ENCODE data around the gene OSBPL10.

DNA sequence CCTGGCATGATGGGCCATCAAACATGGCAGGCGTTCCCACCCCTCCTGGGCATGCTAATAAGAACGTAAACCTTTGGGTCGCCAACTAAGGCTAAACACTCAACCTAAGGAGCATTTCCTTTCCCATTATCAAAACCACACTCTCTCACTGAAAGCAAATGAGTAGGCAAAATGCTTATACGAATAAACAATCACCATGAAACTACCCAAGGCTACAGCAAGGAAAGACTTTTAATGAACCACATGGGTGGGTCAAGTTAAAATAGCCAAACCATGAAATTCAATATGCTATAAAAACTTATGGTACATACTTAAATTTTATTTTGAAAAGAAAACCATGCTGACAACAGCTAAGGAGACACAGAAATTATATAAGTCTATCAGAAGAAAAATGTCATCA, 180.6 kb downstream of the OSBPL10 start:
- TF ChIP-seq CTCF (IDR thresholded peaks at IDR 0.05): no peak
- no peak for TF ChIP-seq ZFX (IDR thresholded peaks at IDR 0.05; ENCODE audit: borderline replicate concordance)
